ENCODE data around the gene MGLL. TPM values are rescaled to one million over a fixed set of nuclear protein-coding genes. Genes with fewer than 3 reads are reported as not detected.

MGLL gene
- total RNA-seq, 2 experiments from 2014 or later: 0.10 to 0.25 TPM

DNA sequence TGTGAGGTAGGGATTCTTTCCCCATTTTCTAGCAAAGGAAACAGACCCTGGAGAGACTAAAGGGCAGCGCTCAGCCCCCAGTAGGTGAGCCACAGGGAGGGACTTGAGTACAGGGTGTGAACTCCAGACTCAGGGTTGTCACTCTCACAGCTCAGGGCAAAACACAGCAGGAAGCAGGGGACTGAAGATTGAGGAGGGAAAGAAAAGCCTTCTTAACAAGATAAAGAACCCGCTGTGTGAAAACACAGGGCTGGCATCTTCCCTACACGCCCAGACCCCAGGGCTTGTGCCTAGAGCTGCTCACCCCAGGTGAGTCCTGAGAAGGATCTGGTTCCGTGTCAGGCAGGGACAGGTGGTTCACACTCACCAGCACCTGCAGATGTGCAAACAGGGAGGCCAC lies 90.0 kb downstream of the MGLL start:
- H3K4me1 Mint-ChIP-seq: no peaks in the 10 kb centered on the region
- no peaks in the 10 kb centered on the region for H3K9me3 Mint-ChIP-seq
- ChIA-PET POLR2A (no interaction called here), CTCF (no interaction called here)
- DNase-seq: no peak
- H3K27ac Mint-ChIP-seq: no peak overlapping the region
- no peak overlapping the region for H3K4me3 Mint-ChIP-seq
- H3K27me3 Mint-ChIP-seq: peaks cover 17% of the 10 kb centered on the region
- H3K36me3 Mint-ChIP-seq (ENCODE audit: low read depth): no peaks in the 10 kb centered on the region

DNA sequence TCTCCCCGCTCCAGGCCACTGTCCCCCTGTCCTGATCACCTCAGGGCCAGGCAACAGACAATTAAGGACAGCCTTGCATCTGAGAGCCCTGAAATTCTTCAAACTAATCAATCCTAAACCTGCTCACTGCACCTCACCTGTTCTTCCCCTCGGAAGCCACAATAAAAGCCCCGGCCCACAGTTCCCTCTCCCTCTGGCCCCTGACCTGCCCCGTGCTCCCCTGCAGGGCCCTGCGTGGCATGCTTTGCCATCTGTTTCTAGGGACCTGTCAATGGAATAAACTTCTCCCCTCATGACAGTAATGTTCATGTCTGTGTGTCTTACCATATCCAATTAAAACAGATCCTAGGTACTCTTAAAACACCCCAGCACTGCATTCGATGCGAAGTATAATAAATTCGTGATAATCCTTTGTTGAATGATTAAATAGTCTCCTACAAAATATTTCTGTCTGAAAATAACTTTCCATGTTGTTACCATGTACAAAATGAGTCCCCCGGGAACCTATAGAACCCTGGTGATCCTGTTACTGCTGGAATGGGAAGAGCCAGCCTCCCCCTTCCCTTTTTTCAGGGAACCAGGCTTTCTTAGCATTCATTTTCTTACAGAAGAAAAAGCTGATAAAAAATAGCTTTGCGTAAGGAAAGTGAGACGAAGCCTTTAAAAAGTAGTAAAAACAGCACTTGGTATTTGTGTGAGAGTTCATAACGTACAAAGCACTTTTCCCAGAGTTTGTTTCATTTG lies 90.6 kb downstream of the MGLL start:
- Mint-ChIP-seq H3K9me3 (no peaks in the 10 kb centered on the region), H3K4me1 (no peaks in the 10 kb centered on the region), H3K36me3 (ENCODE audit: low read depth) (no peaks in the 10 kb centered on the region), H3K27me3 (peaks cover 17% of the 10 kb centered on the region), H3K27ac (no peak overlapping the region), H3K4me3 (no peak overlapping the region)
- ChIA-PET POLR2A (no interaction called here), CTCF (no interaction called here)
- DNase-seq: no peak

DNA sequence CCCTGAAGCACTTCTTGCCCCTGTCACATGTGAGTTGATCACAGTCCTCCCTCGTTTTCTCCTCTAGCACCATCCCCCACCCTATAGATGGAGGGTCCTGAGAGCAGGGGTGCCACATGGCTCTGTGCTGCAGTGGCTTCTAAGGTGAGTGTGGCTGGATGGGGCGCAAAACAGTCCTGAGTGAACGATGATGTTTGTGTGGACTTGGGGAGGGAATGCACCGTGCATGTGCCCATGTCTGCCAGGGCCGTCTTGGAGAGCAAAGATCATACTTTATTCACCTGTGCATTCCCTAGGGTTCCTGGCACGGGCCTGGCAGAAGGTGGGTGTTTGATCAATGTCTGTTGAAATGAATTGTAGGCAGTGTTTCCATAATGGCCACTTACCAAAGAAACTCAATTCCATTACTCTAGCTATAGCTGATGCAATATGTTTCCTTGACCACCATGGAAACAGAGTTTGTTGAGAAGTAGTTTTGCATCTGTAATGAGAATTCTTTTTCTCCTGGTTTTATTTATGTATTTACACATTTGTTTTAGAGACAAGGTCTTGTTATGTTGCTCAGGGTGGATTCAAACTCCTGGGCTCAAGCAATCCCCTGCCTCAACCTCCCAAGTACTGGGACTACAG lies 91.5 kb downstream of the MGLL start:
- ChIA-PET POLR2A (no interaction called here), CTCF (no interaction called here)
- Mint-ChIP-seq H3K27me3 (peaks cover 17% of the 10 kb centered on the region), H3K9me3 (no peaks in the 10 kb centered on the region), H3K4me1 (no peaks in the 10 kb centered on the region), H3K27ac (no peak overlapping the region), H3K36me3 (ENCODE audit: low read depth) (no peaks in the 10 kb centered on the region), H3K4me3 (no peak overlapping the region)
- DNase-seq: no peak

DNA sequence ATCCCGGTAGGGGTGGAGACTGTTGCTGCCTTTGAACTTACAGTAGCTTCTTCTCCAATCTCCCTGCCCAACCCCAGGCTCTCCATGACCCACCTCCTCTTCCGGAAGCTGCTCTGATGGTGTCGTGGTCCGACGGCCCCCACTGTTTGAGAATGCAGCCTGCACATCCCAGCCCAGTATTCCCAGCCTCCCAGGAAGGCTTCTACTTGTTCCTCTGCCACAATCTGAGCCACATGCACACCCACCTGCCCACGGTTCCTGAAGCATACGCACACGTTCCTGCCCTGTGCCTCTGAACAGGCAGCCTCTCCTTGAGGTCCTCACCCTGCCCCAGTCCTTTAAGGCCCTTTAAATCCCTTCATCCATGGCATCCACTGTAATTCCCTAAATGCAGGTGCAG lies 92.1 kb downstream of the MGLL start:
- H3K4me1 Mint-ChIP-seq: no peaks in the 10 kb centered on the region
- POLR2A ChIA-PET: no interaction called here
- H3K36me3 Mint-ChIP-seq (ENCODE audit: low read depth): no peaks in the 10 kb centered on the region
- no peaks in the 10 kb centered on the region for H3K9me3 Mint-ChIP-seq
- CTCF ChIA-PET: interaction anchor here (0.8 kb wide), 1 partner anchor 44 kb away, joined by 3 read pairs; no protein-coding TSS in a partner anchor
- DNase-seq: no peak
- no peak overlapping the region for H3K27ac Mint-ChIP-seq
- H3K4me3 Mint-ChIP-seq: no peak overlapping the region
- H3K27me3 Mint-ChIP-seq: peaks cover 13% of the 10 kb centered on the region

DNA sequence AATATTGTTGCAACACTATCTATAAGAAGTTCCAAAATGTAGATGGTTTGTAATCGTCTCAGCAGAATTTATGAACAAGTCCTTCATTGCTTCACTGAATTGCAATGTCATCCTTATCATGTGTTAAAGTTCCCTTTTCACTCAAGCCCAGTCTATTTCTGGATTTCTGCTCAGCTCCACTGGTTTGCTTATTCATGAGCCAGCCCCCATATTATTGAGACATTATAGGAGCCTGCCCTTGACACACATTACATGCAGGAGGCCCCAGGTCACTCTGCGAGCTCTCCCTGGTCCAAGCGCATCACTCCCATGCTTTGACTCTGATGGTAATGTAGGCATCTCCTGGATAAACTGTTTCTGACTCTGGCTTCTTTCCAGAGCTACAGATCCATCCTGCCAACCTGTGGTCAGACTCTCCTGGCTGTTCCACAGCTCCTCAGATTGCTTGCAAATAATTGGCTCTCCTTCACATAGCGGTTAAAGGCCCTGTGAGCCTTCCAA lies 92.7 kb downstream of the MGLL start:
- Mint-ChIP-seq H3K36me3 (ENCODE audit: low read depth) (no peaks in the 10 kb centered on the region), H3K27ac (no peak overlapping the region), H3K27me3 (peaks cover 10% of the 10 kb centered on the region), H3K9me3 (no peaks in the 10 kb centered on the region), H3K4me3 (no peak overlapping the region), H3K4me1 (no peaks in the 10 kb centered on the region)
- ChIA-PET POLR2A (no interaction called here), CTCF (interaction anchor here (0.8 kb wide), 1 partner anchor 45 kb away, joined by 3 read pairs; no protein-coding TSS in a partner anchor)
- DNase-seq: no peak

DNA sequence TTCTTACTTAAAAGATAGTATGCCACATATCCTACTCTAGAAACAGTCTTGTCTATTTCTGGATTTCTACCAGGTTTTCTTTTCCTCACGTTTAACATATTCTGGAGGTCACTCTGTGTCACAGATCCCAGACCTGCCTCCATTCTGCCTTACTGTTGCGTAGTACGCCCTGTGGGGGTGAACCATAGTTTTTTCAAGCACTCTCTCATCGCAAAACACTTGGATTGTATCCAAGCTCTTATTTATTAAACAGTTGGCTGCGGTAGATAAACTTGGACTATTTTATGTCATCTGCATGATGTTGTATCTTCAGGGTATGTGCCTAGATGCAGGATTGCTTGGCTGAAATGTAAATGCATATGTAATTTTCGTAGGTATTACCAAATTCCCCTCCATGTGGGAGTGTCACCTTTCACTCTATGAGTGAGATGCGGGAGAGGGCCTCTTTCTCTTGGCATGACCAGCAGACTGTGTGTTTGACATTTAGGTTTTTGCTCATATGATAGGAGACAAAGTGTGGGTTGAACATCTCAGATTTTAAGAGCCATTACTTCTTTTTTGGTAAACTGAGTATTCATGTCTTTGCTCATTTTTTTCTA lies 93.8 kb downstream of the MGLL start:
- no peak overlapping the region for H3K4me3 Mint-ChIP-seq
- no peaks in the 10 kb centered on the region for H3K4me1 Mint-ChIP-seq
- H3K27me3 Mint-ChIP-seq: peaks cover 7% of the 10 kb centered on the region
- no peaks in the 10 kb centered on the region for H3K9me3 Mint-ChIP-seq
- ChIA-PET CTCF (no interaction called here), POLR2A (no interaction called here)
- H3K36me3 Mint-ChIP-seq (ENCODE audit: low read depth): no peaks in the 10 kb centered on the region
- no peak overlapping the region for H3K27ac Mint-ChIP-seq
- DNase-seq: no peak

DNA sequence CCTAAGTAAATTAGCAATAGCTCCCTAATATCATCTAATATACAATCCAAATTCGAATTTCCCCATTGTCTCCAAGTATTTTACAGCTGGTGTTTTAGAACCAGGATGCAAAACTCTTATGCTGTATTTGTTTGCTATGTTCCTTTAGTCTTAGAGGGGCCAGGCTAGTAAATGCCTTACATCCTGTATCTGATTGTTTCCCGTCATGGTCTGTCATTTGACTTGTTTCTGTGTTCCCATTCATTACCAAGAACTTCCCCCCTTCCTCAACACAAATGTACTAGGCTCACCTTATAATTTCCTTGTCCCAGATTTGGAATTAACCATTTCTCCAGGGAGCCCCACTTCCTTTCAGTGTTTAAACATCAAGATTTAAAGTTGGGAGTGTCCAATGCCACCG lies 95.4 kb downstream of the MGLL start:
- H3K4me1 Mint-ChIP-seq: no peaks in the 10 kb centered on the region
- H3K27me3 Mint-ChIP-seq: peaks cover 7% of the 10 kb centered on the region
- no peak overlapping the region for H3K4me3 Mint-ChIP-seq
- no peak for DNase-seq
- POLR2A ChIA-PET: no interaction called here
- H3K36me3 Mint-ChIP-seq (ENCODE audit: low read depth): no peaks in the 10 kb centered on the region
- CTCF ChIA-PET: interaction anchor here (1.5 kb wide), 1 partner anchor 34 kb away, joined by 3 read pairs; no protein-coding TSS in a partner anchor
- H3K9me3 Mint-ChIP-seq: no peaks in the 10 kb centered on the region
- no peak overlapping the region for H3K27ac Mint-ChIP-seq

DNA sequence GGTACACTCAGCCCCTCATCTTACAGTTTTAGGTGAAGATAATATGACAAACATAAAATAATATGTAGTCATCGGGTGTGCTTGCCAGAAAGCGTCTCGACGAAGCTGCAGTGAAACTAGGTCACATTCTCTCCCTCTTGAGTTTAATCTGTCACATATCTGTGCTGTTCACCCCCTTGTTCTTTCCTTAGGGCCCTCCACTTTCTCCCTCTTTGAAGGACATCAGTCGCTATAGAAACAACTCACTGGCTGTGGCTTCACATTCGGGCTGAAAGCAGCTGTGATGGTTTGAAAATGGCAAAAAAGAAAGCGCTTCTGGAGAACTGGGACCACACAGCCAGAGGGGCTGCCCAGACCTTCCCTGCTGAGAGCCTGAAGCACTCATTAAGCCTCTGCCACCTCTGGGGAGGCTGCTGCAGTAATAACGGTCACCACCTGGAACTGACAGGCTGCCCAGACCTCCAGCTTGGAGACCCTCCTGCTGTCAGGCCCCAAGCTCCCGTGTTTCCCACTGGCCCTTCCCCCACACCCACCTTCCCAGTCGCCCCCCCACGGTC lies 99.2 kb downstream of the MGLL start:
- ChIA-PET POLR2A (no interaction called here), CTCF (interaction anchor here (0.7 to 1.2 kb wide), 2 partner anchors 44 to 68 kb away, joined by 3 read pairs; no protein-coding TSS in a partner anchor)
- no peak for DNase-seq
- Mint-ChIP-seq H3K4me3 (no peak overlapping the region), H3K4me1 (no peaks in the 10 kb centered on the region), H3K27me3 (peaks cover 5% of the 10 kb centered on the region), H3K27ac (no peak overlapping the region), H3K9me3 (no peaks in the 10 kb centered on the region), H3K36me3 (ENCODE audit: low read depth) (no peaks in the 10 kb centered on the region)

DNA sequence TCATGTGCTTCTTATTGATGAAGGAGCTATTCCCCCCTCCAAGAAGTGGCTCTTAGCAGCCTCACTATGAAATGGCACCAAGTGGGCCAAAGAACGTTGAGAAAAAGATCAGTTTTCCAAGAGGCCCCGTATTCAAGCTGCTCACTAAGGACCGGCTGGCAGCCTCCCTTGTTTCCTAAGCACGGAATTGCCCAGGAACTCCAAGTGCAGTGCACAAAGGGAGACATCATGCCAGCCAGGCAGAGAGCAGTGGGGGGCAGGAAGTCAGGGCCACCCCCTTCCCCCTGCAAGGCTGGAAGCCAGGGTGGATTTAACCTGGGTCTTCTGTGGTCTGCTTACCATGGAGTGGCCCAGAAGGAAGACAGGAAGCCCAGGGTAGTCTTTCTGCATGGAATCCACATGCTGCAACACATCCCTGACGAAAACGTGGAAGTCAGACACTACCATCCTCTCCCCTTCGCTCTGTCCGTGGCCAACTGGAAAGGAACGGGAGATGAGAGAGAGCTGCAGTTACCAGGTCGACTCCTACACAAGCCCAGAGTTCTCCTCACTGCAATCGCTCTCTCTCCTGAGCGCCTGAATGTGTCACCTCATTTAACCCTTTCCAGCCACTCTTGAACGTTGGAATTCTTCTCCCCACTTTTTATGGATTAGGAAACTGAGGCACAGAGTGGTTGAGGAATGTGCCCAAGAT lies 100.1 kb downstream of the MGLL start:
- ChIA-PET POLR2A (no interaction called here), CTCF (interaction anchor here (1.2 kb wide), 1 partner anchor 69 kb away, joined by 3 read pairs; no protein-coding TSS in a partner anchor)
- H3K9me3 Mint-ChIP-seq: no peaks in the 10 kb centered on the region
- H3K4me1 Mint-ChIP-seq: no peaks in the 10 kb centered on the region
- peaks cover 5% of the 10 kb centered on the region for H3K27me3 Mint-ChIP-seq
- no peak overlapping the region for H3K4me3 Mint-ChIP-seq
- no peak overlapping the region for H3K27ac Mint-ChIP-seq
- no peak for DNase-seq
- no peaks in the 10 kb centered on the region for H3K36me3 Mint-ChIP-seq (ENCODE audit: low read depth)

DNA sequence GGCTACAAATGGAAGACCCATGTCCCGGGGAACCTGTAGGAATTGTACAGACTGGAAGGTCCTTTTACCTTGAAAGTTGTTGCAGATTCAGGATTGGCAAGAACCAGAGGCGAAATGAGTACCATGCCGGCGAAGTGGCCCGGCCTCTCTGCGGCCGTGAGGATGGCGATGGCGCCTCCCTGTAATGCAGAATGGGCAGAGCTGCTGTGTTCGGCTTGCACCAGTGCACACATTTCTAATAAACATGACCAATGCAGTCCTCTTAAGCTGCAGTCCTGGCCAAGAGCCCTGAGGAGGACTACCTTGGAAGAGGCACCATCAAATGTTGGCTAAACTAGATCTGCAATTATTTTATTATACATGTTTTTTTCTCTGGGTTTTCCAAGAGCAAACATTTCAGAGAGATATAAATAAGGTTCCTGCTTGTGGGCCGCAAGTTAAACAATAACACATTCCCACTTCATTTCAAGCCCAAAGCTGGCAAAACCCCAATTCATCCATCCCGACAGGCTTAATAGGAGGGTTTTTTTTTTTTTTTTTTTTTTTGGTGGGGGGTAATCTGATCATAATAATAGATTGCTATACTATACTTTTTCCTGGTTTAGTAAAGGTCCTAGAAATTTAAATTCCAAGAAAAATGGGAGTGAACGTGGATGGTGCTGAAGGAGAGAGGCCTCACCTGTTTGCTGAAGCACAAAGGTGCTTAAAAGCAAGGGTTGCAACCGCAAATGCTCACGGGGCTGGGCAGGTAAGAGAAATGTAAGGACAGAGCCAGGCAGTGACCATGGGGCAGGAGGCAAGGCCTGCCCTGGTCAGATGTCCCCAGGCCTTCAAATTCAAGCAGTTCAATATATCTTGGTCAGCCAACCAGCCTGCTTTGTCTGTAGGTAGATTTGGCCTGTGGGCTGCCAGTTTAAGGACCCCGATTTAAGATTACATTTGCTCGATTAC lies 101.1 kb downstream of the MGLL start:
- ChIA-PET POLR2A (no interaction called here), CTCF (interaction anchor here (0.9 kb wide), 1 partner anchor 22 kb away, joined by 3 read pairs; no protein-coding TSS in a partner anchor)
- Mint-ChIP-seq H3K4me1 (no peaks in the 10 kb centered on the region), H3K36me3 (ENCODE audit: low read depth) (no peaks in the 10 kb centered on the region), H3K27ac (no peak overlapping the region), H3K9me3 (no peaks in the 10 kb centered on the region), H3K27me3 (peaks cover 5% of the 10 kb centered on the region), H3K4me3 (no peak overlapping the region)
- DNase-seq: no peak

DNA sequence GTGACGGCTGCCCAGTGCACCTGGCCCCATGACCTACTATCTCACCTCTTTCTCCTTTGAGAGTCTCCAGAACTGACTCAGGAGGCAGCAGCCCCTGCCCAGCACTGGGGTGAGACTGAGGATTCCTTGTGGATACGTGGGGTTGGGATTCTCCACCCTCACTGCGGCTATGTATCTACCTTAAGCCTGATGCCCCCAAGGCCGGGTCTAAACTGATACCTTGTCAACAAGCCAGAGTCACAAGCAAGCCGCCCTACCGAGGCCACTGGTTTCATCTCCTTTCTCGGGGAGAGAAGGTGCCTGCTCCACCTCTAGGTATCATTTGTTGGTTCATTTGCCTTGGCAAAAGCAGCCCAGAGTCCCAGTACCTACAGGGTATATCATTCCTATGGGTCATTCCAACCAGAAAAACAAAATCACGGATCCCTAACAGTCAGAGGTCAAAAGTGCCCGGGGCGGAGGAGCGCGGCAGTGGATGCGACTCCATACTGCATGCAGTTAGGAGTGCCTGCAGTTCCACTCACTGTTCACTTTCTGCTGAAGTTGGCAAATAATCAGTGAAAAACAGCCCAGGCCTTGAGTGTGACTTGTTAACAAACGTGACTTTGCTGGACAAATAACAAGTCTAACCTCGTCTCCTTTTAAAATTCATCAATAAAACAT lies 102.0 kb downstream of the MGLL start:
- peaks cover 3% of the 10 kb centered on the region for H3K27me3 Mint-ChIP-seq
- H3K36me3 Mint-ChIP-seq (ENCODE audit: low read depth): no peaks in the 10 kb centered on the region
- H3K4me1 Mint-ChIP-seq: no peaks in the 10 kb centered on the region
- no peak overlapping the region for H3K27ac Mint-ChIP-seq
- no peak overlapping the region for H3K4me3 Mint-ChIP-seq
- CTCF ChIA-PET: no interaction called here
- H3K9me3 Mint-ChIP-seq: no peaks in the 10 kb centered on the region
- no peak for DNase-seq
- POLR2A ChIA-PET: no interaction called here
